SH-SY5Y (cell line): ENCODE measurements around the gene IL34.
A peak's percentile ranks its signal among the peaks of the same experiment; 100 is the strongest.

Experiments
- GATA2 ChIP-seq: IDR thresholded peaks from 2 replicates; pipeline ENCODE4 v1.6.1; 2011; ENCODE audit warnings: mild to moderate bottlenecking, low read depth, low read length
- GATA3 ChIP-seq: IDR thresholded peaks from 2 replicates; pipeline ENCODE4 v1.6.1; 2011; ENCODE audit warnings: low read depth, mild to moderate bottlenecking, low read length, moderate library complexity

IL34 gene

DNA sequence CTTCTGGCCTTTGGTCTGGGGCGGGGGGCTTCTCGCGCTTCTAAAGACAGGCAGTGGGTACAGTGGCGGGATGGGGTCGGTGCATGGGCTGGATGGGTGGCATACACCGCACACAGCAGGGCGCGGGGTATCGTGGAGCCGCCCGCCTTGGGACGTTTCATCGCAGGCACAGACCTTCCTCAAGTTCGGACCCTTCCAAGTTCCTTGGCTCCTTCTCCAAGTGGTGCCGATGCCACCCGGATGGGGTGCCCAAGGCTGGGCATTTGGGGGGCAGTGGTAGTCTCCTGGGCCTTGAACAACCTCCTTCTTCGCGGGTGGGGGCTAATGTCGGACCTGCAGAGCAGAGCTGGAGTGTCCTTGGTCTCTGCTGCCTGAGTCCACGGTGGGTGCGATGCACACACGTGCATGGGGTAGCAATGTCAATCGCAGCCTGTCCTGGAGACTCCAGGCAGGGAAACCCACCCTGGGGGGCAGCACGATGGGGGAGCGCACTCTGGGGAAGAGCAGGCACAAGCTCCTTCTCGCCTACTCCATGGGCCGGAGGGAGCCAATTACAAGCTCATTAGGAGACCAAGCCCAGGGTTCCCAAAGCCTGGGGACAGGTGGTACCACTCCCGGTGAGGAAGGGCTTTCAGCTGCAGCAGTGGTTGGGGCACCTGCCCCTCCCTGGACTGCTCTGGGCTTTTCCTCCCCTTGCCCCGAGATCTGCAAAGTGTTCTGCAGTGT is 40.2 kb downstream of the IL34 start:
- TF ChIP-seq GATA2 (no peak), GATA3 (no peak)

DNA sequence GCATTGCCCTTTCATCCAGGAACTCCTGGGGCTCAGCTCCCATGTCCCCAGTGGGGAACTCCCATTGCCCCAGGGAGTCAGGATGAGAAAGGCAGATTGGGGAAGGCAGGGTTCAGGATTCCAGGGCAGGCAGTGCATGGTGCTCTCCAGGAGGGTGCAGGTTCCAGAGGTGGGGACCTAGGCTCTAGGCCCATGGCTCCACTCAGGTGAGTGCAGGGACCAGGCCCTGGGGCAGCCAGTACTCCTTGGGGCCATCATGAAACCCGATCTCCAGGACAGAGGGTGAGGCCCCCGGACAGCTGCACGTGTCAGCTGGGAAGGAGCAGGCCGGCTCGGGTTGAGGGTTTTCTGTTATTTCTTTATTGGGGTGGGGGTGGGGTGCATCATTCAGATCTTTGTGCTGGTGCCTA is 40.7 kb downstream of the IL34 start:
- TF ChIP-seq GATA2 (no peak), GATA3 (no peak)

DNA sequence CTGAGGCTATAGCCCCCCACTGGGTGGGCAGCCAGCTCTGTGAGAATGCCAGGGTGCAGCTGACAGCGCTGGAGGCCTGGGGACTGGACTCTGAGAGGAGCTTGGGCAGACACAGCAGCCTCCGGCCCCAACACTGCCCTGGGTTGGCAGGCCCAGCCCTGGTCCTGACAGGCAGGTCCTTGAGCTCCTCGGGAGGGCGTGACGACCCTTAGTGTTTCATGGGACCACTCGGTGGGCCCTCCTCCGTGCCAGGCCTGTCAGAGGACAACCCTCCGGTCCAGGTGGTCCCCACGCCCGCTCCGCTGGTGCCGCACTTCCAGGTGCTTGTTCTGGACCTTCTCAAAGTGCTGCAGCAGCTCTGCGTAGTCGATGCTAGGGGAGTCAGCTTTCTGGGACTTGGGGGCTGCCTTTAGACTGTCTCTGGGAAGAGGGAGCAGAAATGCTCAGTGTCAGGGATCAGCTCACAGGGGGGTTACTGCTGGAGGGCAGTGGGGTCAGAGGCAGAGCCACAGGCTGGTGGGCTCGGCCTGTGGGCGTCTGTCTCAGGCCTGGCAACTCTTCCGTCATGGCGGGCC is 41.4 kb downstream of the IL34 start:
- no peak for TF ChIP-seq GATA2
- no peak for TF ChIP-seq GATA3

- TF ChIP-seq GATA2 (no peak), GATA3 (no peak)
Measured at GRCh38 chr16:70688246-70688742, 41.9 kb downstream of the IL34 start.

- TF ChIP-seq GATA3 (no peak), GATA2 (no peak)
Measured at GRCh38 chr16:70689035-70689969, 42.9 kb downstream of the IL34 start.

DNA sequence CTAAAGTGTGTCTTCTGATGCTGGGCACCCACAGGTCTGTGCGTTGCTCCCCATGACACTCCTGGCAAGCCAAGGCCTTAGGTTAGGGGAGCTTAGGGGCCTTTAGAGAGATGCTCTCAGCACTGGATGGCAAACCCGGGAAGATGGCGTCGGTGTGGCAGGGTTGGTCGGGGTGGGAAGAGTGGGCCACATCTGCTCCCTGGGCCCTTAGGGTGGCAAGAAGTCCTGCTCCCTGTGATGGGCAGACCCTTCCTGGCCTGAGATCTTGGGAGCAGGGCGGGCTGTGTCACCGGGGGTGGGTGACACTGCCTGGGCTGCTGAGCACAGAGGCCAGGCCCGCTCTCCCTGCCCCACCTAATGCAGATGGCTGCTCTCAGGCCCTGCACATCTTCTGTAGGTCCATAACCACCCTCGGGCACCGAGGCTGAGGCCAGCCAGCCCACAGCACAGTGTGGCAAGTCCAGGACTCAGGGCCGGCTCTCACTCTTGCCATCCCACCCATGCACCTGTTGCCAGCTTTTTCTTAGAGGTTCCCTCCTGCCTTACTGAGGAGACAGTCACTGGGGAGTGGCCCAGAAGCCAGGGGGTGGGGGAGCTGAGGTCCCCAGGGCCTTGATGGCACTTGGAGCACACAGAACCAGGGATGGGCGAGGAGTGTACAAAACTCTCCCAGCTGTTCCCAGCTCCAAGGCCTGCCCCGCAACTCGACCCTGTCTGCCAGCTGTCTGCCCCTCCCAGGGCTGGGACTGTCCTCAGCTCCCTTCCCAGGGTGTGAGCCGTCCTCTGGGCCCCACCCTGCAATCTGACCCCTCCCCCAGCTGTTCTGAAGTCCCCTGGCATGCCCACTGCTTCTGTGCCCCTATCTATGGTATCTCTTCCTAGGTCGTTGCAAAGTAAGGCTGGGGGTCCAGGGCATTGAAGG is 43.9 kb downstream of the IL34 start:
- TF ChIP-seq GATA3 = no peak
- TF ChIP-seq GATA2 = no peak

DNA sequence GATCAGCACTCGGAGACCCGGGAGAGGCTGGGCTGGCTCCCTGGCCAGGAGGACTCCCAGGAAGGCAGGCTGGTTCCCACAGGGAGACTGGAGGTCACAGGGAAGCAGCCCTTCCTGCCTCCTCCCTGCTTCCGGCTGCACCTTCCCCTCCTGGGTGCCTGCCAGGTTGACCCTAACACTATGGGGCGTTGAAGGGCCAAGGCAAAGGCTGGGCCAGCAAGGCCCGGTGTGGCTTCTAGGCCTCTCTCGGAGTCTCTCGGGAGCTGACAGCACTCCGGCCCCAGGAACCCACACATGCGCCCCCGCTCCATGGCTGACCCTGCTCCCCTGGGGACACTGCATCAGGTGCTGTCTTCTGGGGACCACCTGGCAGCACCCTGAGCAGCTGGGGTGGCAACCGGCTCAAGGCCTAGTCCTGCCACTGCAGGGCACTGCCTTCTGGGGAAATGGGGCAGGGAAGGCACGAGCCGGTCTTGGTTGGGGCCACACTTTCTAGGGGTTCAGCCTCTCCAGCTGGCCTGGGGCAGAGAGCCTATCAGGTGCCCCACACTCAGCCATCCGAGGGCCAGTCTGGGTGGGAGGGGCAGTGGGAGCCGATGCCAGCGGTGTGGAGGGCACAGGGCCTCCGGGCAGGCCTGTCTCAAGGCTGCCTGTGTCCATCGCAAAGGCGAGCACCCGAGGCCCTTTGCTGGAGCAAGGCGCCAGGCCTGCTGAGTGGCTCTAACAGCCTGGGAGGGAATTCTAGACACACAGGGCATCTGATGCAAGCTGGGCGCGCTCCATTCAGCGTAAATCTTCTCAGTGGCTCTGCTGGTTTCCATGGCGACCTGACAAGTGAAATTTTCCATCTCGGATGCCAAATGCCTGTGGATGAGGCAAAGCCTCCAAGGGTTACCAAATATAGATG is 45.1 kb downstream of the IL34 start:
- TF ChIP-seq GATA3 (no peak), GATA2 (0 out of 2 replicates have a peak, but pooled peaks have one; percentile 18)

DNA sequence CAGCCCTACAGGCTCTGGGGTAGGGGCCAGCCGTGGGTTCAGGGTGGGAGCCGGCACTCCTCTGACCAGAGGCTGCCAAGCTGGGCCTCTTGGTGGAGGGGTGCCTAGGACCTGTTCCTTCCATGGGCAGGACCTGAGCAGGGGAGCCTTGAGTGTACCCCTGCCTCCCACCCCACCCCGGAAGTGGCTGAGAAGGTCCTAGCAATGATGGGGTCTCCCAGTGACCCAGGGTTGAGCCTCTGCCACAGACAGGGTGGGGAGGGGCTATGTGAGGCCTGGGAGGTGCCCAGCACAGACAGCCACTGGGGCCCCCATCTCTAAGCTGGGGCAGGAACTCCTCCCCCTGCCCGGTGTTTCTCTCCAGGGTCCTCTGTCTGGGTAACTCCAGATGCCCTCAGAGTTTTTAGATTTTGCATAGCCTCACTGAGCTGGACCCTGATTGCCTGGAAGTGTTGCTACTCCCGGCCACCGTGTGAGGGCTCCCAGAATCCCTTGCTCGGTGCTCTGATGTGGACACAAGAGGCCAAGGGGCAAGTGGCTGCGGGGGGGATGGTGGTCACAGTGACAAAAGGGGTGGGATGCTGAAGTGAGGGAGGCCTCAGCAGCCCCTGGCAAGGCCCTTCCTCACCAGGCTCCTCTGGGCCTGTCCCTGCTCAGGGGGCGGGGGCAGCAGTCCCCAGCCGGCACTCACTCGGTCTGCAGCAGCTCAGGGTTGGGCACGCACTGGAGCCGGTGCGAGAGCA is 45.9 kb downstream of the IL34 start:
- TF ChIP-seq GATA3 = no peak
- no peak for TF ChIP-seq GATA2

- TF ChIP-seq GATA2 (no peak), GATA3 (no peak)
Measured at GRCh38 chr16:70692873-70693671, 46.7 kb downstream of the IL34 start.

- TF ChIP-seq GATA2 (no peak), GATA3 (no peak)
Measured at GRCh38 chr16:70694088-70694867, 47.9 kb downstream of the IL34 start.
